B cell (primary cell): ENCODE results near the gene PSD. TPM values are rescaled to one million over a fixed set of nuclear protein-coding genes. Genes with fewer than 3 reads are reported as not detected.
A peak's percentile ranks its signal among the peaks of the same experiment; 100 is the strongest.

ENCODE experiments used
- ATAC-seq: fragments of 200-7000 bp; cut with Tn5 transposase; one replicate; pipeline ENCODE4 v1.10.0; 2021; ENCODE audit warnings: low read depth, mild to moderate bottlenecking, moderate number of reproducible peaks, moderate library complexity
- CTCF ChIA-PET: fragments of 350-600 bp; sonication (Branson Sonifier 250); formaldehyde crosslinking; loops from one replicate; lab custom pipeline; 2021; ENCODE audit warnings: antibody characterized with exemption, inconsistent platforms; lab: Charles Lee
- POLR2A ChIA-PET: fragments of 350-600 bp; sonication (Branson Sonifier 250); formaldehyde crosslinking; loops from one replicate; lab custom pipeline; 2021; ENCODE audit warnings: antibody characterized with exemption; lab: Charles Lee
- DNase-seq: peaks from one replicate; pipeline ENCODE4 v3.0.0; 2013
- H2AFZ ChIP-seq: 2 replicates; pipeline ENCODE4 v1.6.1; 2012; ENCODE audit warnings: mild to moderate bottlenecking, low read depth, low read length; ENCODE audit not compliant: insufficient read depth, poor library complexity, severe bottlenecking
- H3K27ac ChIP-seq, 2 donors: 1 replicate in 1 of 2; 2 replicates in 1 of 2; pipeline ENCODE4 v1.5.1; 2012 to 2013; ENCODE audit warnings: low read length in 2 of 2, mild to moderate bottlenecking in 2 of 2, moderate library complexity in 1 of 2
- H3K27me3 ChIP-seq, 4 experiments: fragments of 200-600 bp in 1 of 4; sonication (generic) in 1 of 4; replicated peaks in 1 of 4; 1 replicate in 2 of 4; 2 replicates in 2 of 4; pipeline versions ENCODE4 v1.6.1 to v1.7.0; 2013 to 2016; ENCODE audit warnings: low read length in 3 of 4, mild to moderate bottlenecking in 2 of 4, mixed read lengths in 1 of 4, moderate library complexity in 1 of 4; ENCODE audit not compliant: insufficient read depth in 4 of 4, control insufficient read depth in 3 of 4; ENCODE audit errors: control extremely low read depth in 1 of 4
- H3K36me3 ChIP-seq, 2 experiments: replicated peaks in 1 of 2; 1 replicate in 1 of 2; 2 replicates in 1 of 2; pipeline versions ENCODE4 v1.6.1 to v1.7.1; 2013; ENCODE audit warnings: low read length in 1 of 2; ENCODE audit not compliant: insufficient read depth in 2 of 2, control insufficient read depth in 1 of 2; ENCODE audit errors: control extremely low read depth in 1 of 2, extremely low read depth in 1 of 2
- H3K4me1 ChIP-seq, 2 donors: fragments of 200-600 bp in 1 of 2; sonication (generic) in 1 of 2; 1 replicate in 1 of 2; 2 replicates in 1 of 2; pipeline versions ENCODE4 v1.5.1 to v1.6.1; 2013 to 2017; ENCODE audit warnings: low read length in 2 of 2; ENCODE audit not compliant: control insufficient read depth in 2 of 2, insufficient read depth in 2 of 2
- H3K4me2 ChIP-seq: replicated peaks from 2 replicates; pipeline ENCODE3; 2012; ENCODE audit warnings: mild to moderate bottlenecking, low read depth, low read length; ENCODE audit not compliant: poor library complexity, severe bottlenecking
- H3K4me3 ChIP-seq, 5 experiments: fragments of 200-600 bp in 1 of 5; sonication (generic) in 1 of 5; 1 replicate in 3 of 5; 2 replicates in 2 of 5; pipeline versions ENCODE4 v1.5.1 to v1.7.0; 2011 to 2016; ENCODE audit warnings: low read length in 4 of 5, mild to moderate bottlenecking in 4 of 5, low read depth in 2 of 5, control low read depth in 1 of 5, moderate library complexity in 1 of 5; ENCODE audit not compliant: insufficient read depth in 1 of 5; ENCODE audit errors: control extremely low read depth in 1 of 5, extremely low read depth in 1 of 5
- H3K79me2 ChIP-seq: fragments of 200-600 bp; sonication (generic); one replicate; pipeline ENCODE4 v1.6.0; 2016; ENCODE audit warnings: low read length; ENCODE audit not compliant: control insufficient read depth, insufficient read depth
- H3K9ac ChIP-seq: fragments of 200-600 bp; sonication (generic); 2 replicates; pipeline ENCODE4 v1.6.1; 2017; ENCODE audit warnings: mild to moderate bottlenecking, low read length, moderate library complexity
- H3K9me3 ChIP-seq, 3 donors: one replicate each; pipeline versions ENCODE4 v1.6.1 to v1.7.1; 2013; ENCODE audit warnings: low read length in 2 of 3; ENCODE audit not compliant: control insufficient read depth in 2 of 3, insufficient read depth in 1 of 3; ENCODE audit errors: control extremely low read depth in 1 of 3
- H4K20me1 ChIP-seq: 2 replicates; pipeline ENCODE4 v1.6.0; 2012; ENCODE audit warnings: mild to moderate bottlenecking, low read length; ENCODE audit not compliant: insufficient read depth, control insufficient read depth, poor library complexity, severe bottlenecking
- H3K27ac Mint-ChIP-seq: one replicate; pipeline ENCODE4 v1.8.0; 2021; ENCODE audit warnings: mixed read lengths
- H3K27me3 Mint-ChIP-seq: one replicate; pipeline ENCODE4 v1.8.0; 2021; ENCODE audit warnings: mixed read lengths
- H3K4me1 Mint-ChIP-seq: one replicate; pipeline ENCODE4 v1.8.0; 2021; ENCODE audit warnings: mixed read lengths
- H3K4me3 Mint-ChIP-seq: one replicate; pipeline ENCODE4 v1.8.0; 2021; ENCODE audit warnings: mixed read lengths
- H3K9me3 Mint-ChIP-seq: one replicate; pipeline ENCODE4 v1.8.0; 2022; ENCODE audit warnings: mixed read lengths; ENCODE audit not compliant: insufficient read depth
- EZH2 ChIP-seq: IDR thresholded peaks from 2 replicates; pipeline ENCODE4 v1.6.1; 2012; ENCODE audit warnings: borderline replicate concordance, low read depth, mild to moderate bottlenecking, moderate library complexity, low read length; ENCODE audit not compliant: insufficient read depth, poor library complexity, severe bottlenecking
- WGBS: methylation state at CpG from one replicate; pipeline ENCODE4 v1.1.5; 2013; ENCODE audit warnings: missing lambda C conversion rate; ENCODE audit not compliant: insufficient coverage; 5-methylcytosine and 5-hydroxymethylcytosine counted together
- intact Hi-C: fragments of 100-400 bp; cut with micrococcal nuclease; formaldehyde crosslinking; loops from one replicate; pipeline ENCODE4 v1.10.0; 2022
- polyA plus RNA-seq: library from polyadenylated mRNA; depleted of rRNA; stranded (reverse); fragments of >200 nt; gene quantifications from 2 replicates; pipeline ENCODE4 v1.2.3, GENCODE V29; 2012
- total RNA-seq, 2 donors: library from RNA; stranded (reverse); fragments of 120-200 nt in 1 of 2; gene quantifications; 1 replicate in 1 of 2; 2 replicates in 1 of 2; pipeline versions ENCODE4 v1.2.3 to v1.2.4, GENCODE V29; 2013 to 2022
- TF ChIP-seq, protein P1 (sequence below): fragments of 200-600 bp; IDR thresholded peaks from one replicate; pipeline ENCODE4 v1.8.0; 2022; ENCODE audit warnings: antibody characterized with exemption, mild to moderate bottlenecking

The PSD gene
- total and polyA plus RNA-seq, 2 donors (not counting 1 experiment from before 2014, with no cell fraction given): 0.52 to 0.81 TPM

DNA sequence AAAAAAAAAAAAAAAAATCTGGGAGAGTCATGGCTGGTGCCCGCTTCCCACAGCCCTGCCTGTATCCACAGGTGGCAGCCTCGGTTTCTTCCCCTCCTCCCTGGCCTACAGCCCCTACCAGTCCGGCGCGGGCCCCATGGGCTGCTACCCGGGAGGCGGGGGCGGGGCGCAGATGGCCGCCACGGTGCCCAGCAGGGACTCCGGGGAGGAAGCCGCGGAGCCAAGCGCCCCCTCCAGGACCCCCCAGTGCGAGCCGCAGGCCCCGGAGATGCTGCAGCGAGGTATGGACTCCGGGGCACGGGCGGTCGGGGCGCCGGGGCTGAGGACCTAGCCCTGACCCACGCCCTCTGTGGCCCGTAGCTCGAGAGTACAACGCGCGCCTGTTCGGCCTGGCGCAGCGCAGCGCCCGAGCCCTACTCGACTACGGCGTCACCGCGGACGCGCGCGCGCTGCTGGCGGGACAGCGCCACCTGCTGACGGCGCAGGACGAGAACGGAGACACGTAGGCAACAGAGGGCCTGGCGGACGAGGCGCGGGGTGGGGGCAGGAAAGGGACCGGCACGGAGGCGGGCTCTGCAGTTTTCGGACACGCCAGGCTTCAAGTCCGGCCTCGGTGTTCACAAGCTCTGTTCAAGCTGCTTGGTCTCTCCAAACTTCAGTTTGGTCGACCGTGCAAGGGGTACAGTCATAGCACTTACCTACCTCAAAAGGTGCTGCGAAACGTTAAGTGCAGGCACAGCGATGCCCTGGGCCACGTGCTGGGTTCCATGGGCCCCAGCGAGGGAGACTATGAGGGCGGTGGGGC lies 19.2 kb downstream of the PSD start:
- H3K4me1 Mint-ChIP-seq: peaks cover 46% of the 10 kb centered on the region
- intact Hi-C loops: loop anchor here (1.0 kb wide), 5 partner anchors 10 to 169 kb away; partner anchors contain the start of genes ACTR1A and FBXL15
- peak overlapping the region; percentile 92 for H3K27ac Mint-ChIP-seq
- no peaks in the 10 kb centered on the region for H3K27me3 Mint-ChIP-seq
- TF ChIP-seq, protein P1, sequence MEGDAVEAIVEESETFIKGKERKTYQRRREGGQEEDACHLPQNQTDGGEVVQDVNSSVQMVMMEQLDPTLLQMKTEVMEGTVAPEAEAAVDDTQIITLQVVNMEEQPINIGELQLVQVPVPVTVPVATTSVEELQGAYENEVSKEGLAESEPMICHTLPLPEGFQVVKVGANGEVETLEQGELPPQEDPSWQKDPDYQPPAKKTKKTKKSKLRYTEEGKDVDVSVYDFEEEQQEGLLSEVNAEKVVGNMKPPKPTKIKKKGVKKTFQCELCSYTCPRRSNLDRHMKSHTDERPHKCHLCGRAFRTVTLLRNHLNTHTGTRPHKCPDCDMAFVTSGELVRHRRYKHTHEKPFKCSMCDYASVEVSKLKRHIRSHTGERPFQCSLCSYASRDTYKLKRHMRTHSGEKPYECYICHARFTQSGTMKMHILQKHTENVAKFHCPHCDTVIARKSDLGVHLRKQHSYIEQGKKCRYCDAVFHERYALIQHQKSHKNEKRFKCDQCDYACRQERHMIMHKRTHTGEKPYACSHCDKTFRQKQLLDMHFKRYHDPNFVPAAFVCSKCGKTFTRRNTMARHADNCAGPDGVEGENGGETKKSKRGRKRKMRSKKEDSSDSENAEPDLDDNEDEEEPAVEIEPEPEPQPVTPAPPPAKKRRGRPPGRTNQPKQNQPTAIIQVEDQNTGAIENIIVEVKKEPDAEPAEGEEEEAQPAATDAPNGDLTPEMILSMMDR: peak; percentile 94
- no peak for TF ChIP-seq EZH2
- H3K79me2 ChIP-seq: peaks cover 45% of the 10 kb centered on the region
- ATAC-seq (peak; percentile 39), DNase-seq (peak; percentile 94)
- ChIA-PET POLR2A (interaction anchor here (0.6 to 2.6 kb wide), 7 partner anchors 13 to 247 kb away, joined by 3 to 11 read pairs (median 4); partner anchors contain the start of genes C10orf95, CUEDC2 and FBXL15), CTCF (interaction anchor here (0.6 to 8.8 kb wide), 28 partner anchors 8 to 567 kb away, joined by 3 to 108 read pairs (median 4); partner anchors contain the start of genes C10orf95, CUEDC2, FBXL15 and PITX3)
- peak overlapping the region; percentile 57 for H3K9ac ChIP-seq
- no peak overlapping the region for H2AFZ ChIP-seq
- H3K4me3 ChIP-seq: peak overlapping the region in 4 of 5 experiments; percentile 29 to 53 (median 49)
- peak overlapping the region; percentile 87 for H3K4me2 ChIP-seq
- peaks cover 36 to 46% of the 10 kb centered on the region in 2 donors for H3K4me1 ChIP-seq
- H3K36me3 ChIP-seq: peaks cover 0 to 56% of the 10 kb centered on the region in 2 experiments
- no peaks in the 10 kb centered on the region for H3K27me3 ChIP-seq
- WGBS: 7% methylated on average over 72 of the region's 72 CpGs
- H3K27ac ChIP-seq: peak overlapping the region; percentile 74 to 80
- no peaks in the 10 kb centered on the region for H3K9me3 ChIP-seq
- peak overlapping the region; percentile 95 for H3K4me3 Mint-ChIP-seq
- H4K20me1 ChIP-seq: peaks cover 82% of the 10 kb centered on the region
- H3K9me3 Mint-ChIP-seq: no peaks in the 10 kb centered on the region
